Left forelimb (tissue), 1 donor: ENCODE results near the gene MAP2K1.
A peak's percentile ranks its signal among the peaks of the same experiment; 100 is the strongest.

Experiments
- DNase-seq: peaks from one replicate; pipeline ENCODE4 v3.0.0-alpha.2; 2018; ENCODE audit warnings: low spot score

Gene MAP2K1

DNA sequence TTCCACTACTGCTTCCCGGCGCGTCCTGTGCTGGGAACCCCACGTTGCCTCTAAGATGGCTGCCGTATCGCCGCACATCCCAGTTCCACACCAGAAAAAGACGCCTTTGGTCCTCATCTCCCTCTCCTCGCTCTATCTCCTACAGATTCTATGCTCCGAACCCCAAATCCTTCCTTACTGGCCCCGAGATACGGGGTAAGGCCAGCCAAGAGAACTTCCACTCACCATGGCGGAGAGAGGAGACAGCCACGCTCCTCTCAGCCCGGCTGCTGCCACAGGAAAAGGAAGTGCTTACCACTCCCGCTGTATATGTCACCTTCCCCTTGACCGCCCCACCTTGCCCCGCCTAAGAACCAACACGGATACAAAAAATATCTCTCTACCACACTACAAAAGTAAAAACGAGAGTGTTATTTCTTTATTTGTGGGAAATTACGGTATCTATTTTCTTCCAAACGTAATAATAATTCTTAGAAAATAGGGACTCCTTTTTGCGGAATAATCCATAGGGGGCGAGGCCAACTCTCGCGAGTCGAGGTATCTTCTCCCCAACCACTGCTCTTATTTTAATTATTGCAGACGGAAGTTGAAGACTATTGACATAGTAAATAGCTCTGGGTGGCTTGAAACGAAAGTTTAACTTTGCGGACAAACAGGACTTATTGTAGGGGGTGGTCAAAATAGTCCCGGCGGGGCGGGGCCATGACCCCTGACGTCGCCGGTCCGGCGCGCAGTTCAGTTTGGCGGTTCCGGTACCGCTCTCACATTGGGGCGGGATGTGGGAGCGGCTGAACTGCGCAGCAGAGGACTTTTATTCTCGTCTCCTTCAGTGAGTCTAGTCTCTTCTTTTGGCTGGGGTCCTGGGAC, 118.1 kb downstream of the MAP2K1 start, which contains the start of the genes RPL4 and ZWILCH:
Gene RPL4, minus strand, starts transcription at position 293 of the 867 bp plus-strand sequence. Its CDS starts 65 bp downstream, at position 228.
Gene ZWILCH, plus strand, starts transcription at position 764 of the 867 bp plus-strand sequence. Its CDS starts 13 bp downstream, at position 777.
- peak; percentile 89 for DNase-seq

DNA sequence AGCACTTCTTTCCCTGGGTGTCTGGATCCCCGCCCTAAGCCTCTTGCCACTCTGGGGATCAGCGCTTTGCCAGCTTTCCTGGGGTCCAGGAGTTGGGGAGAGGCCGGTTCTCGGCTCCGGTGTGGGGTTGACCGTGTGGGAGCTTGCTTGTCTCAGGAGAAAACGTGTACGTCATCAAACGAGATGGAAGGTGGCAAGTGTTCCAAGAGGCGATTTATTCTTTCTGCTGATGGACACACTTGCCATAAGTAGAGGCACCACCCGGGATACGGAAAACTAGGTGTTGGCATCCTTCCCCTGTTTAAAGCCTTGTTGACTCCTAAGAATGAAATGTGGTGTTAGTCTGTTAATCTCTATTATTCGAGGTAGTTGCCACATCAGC, 118.7 kb downstream of the MAP2K1 start:
- no peak for DNase-seq

DNA sequence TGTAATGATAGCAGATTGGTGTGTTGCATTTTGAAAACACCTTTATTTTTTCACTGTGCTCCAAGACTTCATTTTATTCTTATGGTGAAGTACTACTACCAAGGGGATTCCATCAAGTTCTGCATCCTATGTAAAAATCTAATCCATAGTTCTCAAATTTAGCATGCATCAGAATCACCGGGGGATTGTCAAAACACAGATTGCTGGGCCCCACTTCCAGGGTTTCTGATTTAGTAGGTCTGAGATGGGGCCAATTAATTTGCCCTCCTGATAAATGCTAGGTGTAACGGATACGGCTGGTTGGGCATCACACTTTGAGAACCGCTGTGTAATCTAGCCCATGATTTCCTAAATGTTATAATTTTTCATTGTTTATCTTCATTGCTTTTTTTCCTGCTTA, 119.1 kb downstream of the MAP2K1 start:
- DNase-seq, result no peak

DNA sequence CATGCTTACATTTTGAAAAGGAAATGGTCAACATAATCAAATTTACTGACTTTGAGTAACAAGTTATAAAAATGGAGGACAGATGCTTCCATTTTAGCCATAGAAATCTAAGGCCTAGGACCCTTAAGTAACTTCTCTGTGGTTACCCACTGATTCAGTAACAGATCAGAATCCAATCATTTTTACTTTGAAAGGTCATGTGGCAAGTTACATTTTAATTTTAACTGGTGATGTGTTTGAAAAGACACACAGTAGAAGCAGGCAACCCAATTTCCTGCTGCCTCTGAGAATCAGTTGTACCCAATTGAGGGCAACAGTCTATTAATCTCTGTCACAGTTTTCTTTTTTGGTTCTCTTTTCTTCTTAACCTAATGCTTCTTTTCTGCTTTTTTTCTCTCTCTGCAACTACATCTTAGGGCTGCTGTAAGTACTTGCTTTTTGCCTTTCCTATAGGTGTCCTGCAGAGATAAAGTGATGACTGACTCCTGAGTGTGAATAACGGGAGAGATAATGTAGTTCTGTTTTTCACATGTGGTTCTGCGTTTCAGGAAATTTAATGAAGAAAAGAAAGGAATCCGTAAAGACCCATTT, 121.7 kb downstream of the MAP2K1 start:
- no peak for DNase-seq

DNA sequence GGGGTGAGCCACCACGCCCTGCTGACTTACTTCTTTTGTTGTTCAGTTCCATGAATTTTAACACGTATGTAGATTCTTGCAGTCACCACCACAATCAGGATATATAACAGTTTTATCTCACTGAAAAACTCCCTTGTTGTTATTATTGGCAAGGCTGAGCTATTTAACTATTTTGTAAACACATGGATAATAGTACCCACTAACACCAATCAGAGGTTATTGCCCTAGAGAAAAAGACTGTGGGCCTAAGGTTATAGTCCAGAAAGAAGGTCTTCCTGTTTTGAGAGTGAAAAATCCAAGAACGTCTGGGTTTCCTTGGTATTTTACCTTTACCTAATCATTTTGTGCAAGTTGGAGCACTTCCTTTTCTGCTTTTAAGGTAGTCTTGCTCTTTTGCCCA, 127.9 kb downstream of the MAP2K1 start:
- DNase-seq, result no peak

DNA sequence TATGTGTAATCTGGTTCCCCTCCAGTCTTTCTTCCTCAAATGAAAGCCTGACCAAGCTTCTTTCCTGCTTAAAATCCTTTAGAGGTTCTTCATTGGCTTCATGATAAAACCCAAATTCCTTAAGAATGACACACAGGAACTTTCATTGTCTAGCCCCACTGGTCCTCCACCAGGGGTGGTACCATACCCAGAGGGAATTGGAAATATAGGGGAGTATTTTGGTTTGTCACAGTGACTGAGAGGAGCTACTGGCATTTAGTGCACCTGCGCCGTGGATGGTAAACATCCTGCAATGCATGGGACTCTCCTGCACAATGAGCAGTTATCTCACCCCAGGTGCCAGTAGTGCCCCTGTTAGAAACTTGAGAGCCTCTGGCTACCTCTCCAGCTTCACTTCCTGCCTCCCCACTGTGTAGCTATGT, 129.2 kb downstream of the MAP2K1 start:
- DNase-seq, result no peak

DNA sequence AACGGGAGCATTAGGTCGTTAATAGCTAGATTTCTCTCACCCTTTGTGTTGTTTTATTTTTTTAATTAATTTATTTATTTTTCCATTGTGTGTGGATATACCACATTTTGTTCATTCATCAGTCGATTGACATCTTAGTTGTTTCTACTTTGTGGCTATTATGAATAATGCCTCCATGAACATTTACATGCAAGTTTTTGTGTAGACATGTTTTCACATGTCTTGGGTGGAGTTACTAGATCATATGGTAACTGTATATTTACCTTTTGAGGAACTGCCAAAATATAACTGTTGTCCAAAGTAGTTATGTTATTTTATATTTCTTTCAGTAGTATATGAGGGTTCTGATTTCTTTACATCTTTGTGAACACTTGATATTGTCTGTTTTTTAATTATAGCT, 137.2 kb downstream of the MAP2K1 start:
- DNase-seq, result no peak

DNA sequence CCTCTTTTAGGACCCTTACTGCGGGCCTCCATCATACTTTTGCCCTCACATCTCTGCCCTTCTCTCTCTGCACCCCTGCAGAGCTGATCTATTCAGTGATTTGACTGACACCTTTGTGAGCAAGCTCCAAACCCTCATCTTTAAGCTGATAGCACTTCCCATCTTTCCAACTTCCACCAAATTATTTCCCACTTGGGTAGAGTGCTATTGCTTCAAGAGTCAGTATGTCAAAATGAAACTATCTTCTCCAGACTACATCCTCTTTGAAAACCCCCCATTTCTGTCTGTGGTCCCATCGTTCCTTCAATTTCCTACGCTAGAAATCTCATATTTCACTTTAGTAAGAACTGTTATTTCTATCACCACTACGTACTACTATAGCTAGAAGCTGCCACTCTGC, 138.1 kb downstream of the MAP2K1 start:
- no peak for DNase-seq

DNA sequence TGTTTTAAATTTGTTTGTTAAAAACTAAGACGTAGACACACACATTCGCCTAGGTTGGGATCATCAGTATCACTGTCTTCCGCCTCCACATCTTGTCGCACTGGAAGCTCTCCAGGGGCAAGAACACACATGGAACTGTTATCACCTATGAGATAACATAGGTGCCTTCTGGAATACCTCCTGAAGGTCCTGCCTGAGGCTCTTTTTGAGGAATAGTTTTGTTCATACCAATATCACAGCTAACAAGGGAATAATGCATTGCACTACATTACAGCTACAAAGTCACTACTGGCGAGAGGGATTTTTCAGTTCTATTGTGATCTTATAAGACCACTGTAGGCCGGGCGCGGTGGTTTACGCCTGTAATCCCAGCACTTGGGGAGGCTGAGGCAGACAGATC, 148.3 kb downstream of the MAP2K1 start:
- DNase-seq, result no peak
